PC-3 (cell line): ENCODE measurements around the gene BEGAIN.

Experiments
- CTCF ChIP-seq: fragments of 300-600 bp; sonication (generic); conservative IDR thresholded peaks from 2 replicates; pipeline ENCODE4 v1.5.1; 2017; ENCODE audit warnings: antibody characterized with exemption, low read depth, mild to moderate bottlenecking, low read length
- EZH2 ChIP-seq: fragments of 300-600 bp; sonication (generic); IDR thresholded peaks from one replicate; pipeline ENCODE4 v1.6.1; 2017; ENCODE audit warnings: antibody characterized with exemption, mild to moderate bottlenecking, low read length; ENCODE audit not compliant: unreplicated experiment

GRCh38 chr14:100587763-100588411, 670 bp upstream of the BEGAIN start:
- TF ChIP-seq CTCF = no peak
- TF ChIP-seq EZH2 = no peak
